HG03025 (cell line): ENCODE results near the gene TMEM217.

Experiments used
- ATAC-seq: cut with Tn5 transposase; IDR thresholded peaks from one replicate; pipeline ENCODE4 v1.9.1; 2021; ENCODE audit warnings: mild to moderate bottlenecking, moderate library complexity; ENCODE audit not compliant: unreplicated experiment, low FRiP score

TMEM217 gene

GRCh38 chr6:37244430-37245310, 13.3 kb downstream of the TMEM217 start:
- no peak for ATAC-seq

- no peak for ATAC-seq
These were observed 14.1 kb downstream of the TMEM217 start for GRCh38 chr6:37243816-37244370.

GRCh38 chr6:37243131-37243815, 14.7 kb downstream of the TMEM217 start:
- no peak for ATAC-seq

GRCh38 chr6:37242429-37243052, 15.4 kb downstream of the TMEM217 start:
- ATAC-seq = no peak

GRCh38 chr6:37241775-37242428, 16.0 kb downstream of the TMEM217 start:
- no peak for ATAC-seq

GRCh38 chr6:37241131-37241530, 16.8 kb downstream of the TMEM217 start:
- ATAC-seq = no peak

- ATAC-seq = no peak
These were observed 17.8 kb downstream of the TMEM217 start for GRCh38 chr6:37239950-37240713.

- ATAC-seq = no peak
These were observed 18.4 kb downstream of the TMEM217 start for GRCh38 chr6:37239526-37239925.

- no peak for ATAC-seq
These were observed 19.6 kb downstream of the TMEM217 start for GRCh38 chr6:37238381-37238780.

DNA sequence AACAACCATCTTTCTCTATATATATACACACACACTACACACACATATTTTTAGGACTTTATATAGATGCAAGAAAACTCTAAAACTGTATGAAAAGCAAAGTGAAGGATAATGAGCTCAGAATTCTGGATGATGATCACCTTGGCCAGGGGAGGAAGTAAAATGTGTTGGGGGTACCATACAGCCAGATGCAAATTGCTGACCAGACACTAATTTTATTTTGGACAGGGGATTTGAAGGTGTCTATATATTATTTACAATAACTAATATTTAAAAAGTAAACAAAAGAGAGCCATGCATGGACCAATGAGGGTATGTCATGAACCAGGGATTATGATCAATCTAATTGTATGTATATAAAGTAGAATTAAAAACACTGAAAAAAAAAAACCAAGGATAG, 20.2 kb downstream of the TMEM217 start:
- ATAC-seq = no peak

DNA sequence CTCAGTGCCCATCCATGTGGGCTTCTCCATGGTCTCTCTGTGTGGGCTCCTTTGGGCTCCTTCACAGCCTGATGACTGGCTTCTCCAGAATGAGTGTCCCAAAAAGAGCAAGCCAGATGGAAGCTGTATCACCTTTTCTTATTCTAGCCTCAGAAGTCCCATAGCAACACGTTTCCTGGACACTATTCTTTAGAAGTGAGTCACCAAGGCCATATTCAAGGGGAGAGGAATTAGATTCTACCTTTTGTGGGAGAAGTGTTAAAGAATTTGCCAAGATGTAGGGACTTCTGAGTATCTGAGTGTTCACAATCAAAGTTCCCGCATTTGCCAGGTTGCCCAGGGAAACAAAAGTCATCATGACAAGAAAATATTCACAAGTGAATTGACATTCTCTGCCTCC, 21.0 kb downstream of the TMEM217 start:
- ATAC-seq = no peak

GRCh38 chr6:37233541-37233940, 24.4 kb downstream of the TMEM217 start:
- ATAC-seq = no peak

- ATAC-seq = no peak
These were observed 25.4 kb downstream of the TMEM217 start for GRCh38 chr6:37232430-37233017.

GRCh38 chr6:37230104-37230503, 27.8 kb downstream of the TMEM217 start:
- no peak for ATAC-seq

- ATAC-seq = no peak
These were observed 32.4 kb downstream of the TMEM217 start for GRCh38 chr6:37225350-37226169.

- ATAC-seq = no peak
These were observed 35.0 kb downstream of the TMEM217 start for GRCh38 chr6:37222992-37223391.

DNA sequence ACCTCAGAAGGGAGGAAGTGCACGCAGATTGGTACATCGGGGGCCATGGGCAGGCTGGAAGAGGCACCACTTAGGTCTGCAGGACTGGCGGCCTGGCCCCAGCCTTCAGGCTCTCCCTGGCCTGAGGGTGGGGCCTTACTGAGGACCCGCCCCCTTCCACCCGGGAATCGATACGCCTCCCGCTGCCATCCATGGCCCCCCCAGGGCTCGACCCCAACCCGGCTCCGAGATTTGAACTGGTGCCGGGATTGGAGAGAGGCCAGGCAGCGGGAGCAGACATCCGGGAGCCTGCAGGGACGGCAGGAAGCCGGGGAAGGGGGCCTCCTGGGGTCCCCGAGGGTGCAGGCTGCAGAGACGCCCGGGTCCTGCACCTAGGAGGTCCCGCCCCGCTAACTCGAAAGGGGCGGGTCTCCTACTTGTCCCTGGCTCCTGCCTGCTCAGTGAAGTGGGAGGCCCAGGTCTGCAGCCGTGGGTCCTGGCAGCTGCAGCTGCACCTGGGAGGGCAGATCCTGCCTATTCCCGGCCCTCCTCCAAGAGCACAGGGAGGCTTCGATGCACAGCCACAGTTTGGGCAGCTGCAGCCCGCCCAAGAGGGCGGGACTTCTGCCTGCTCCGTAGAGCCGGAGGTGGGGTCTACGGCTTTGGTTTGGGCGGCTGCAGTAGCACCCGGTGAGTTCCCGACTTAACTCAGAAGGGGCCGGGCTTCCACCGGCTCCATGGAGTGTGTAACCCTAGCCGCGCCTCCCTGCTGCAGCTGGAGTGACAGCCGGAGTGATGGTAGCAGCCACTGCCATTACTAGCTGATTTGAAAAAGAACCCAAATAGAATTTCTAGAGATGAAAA, 35.6 kb downstream of the TMEM217 start:
- peak; percentile 71 for ATAC-seq
